Psoas muscle (tissue), 8 donors: ENCODE measurements around the gene CRTAP. TPM values are rescaled to one million over a fixed set of nuclear protein-coding genes. Genes with fewer than 3 reads are reported as not detected.

ENCODE experiments used
- ATAC-seq, 4 donors: fragments of 200-7000 bp; cut with Tn5 transposase; one replicate each; pipeline ENCODE4 v1.9.1; 2020; ENCODE audit warnings: moderate library complexity in 3 of 4, mild to moderate bottlenecking in 2 of 4
- DNase-seq, 2 donors: peaks; one replicate each; pipeline ENCODE4 v3.0.0-alpha.2; 2020
- H3K27ac ChIP-seq: fragments of 200-600 bp; one replicate; pipeline ENCODE4 v1.8.0; 2022
- H3K27me3 ChIP-seq, 3 donors: fragments of 200-600 bp in 1 of 3; one replicate each; pipeline versions ENCODE4 v1.6.1 to v1.8.0; 2013 to 2022; ENCODE audit warnings: low read length in 2 of 3, mild to moderate bottlenecking in 2 of 3, moderate library complexity in 1 of 3; ENCODE audit not compliant: insufficient read depth in 3 of 3
- H3K36me3 ChIP-seq, 2 donors: fragments of 200-600 bp in 1 of 2; one replicate each; pipeline versions ENCODE4 v1.6.1 to v1.8.0; 2013 to 2022; ENCODE audit warnings: low read depth in 1 of 2, mild to moderate bottlenecking in 1 of 2, moderate library complexity in 1 of 2; ENCODE audit not compliant: insufficient read depth in 1 of 2
- H3K4me1 ChIP-seq: fragments of 200-600 bp; one replicate; pipeline ENCODE4 v1.8.0; 2022
- H3K4me3 ChIP-seq: fragments of 200-600 bp; one replicate; pipeline ENCODE4 v1.8.0; 2022; ENCODE audit warnings: mild to moderate bottlenecking
- H3K9me3 ChIP-seq: fragments of 200-600 bp; one replicate; pipeline ENCODE4 v1.8.0; 2022
- WGBS, 3 donors: extraction: QIAGEN DNeasy Blood & Tissue Kit; methylation state at CpG; one replicate each; pipeline versions ENCODE4 v1.1.6 to v1.1.7; 2013; 5-methylcytosine and 5-hydroxymethylcytosine counted together
- intact Hi-C, 2 donors: fragments of 100-400 bp; cut with DNase I; formaldehyde crosslinking; loops; one replicate each; pipeline versions ENCODE4 v1.11.0 to v1.14.2; 2022
- polyA plus RNA-seq, 3 donors: library from polyadenylated mRNA; stranded (reverse); fragments of 200-250 nt; gene quantifications; one replicate each; pipeline ENCODE4 v1.2.3, GENCODE V29; 2013
- total RNA-seq, 4 donors: library from RNA; stranded (reverse); fragmentation: NEBNext Ultra II Directional in 2 of 4; extraction: Animal tissue kit (Norgen Biotek cat#: 25700) in 2 of 4; gene quantifications; one replicate each; pipeline versions ENCODE4 v1.2.1 to v1.2.4, GENCODE V29; 2021 to 2023
- TF ChIP-seq, protein P1 (sequence below): fragments of 200-600 bp; IDR thresholded peaks from one replicate; pipeline ENCODE4 v1.8.0; 2022; ENCODE audit warnings: antibody characterized with exemption
- donor health status: healthy with polysubstance abuse.
- donor health status: DM: no; HTN: no; CAD: no; lungs with moderate emphysema.
- donor health status: Bipolar disorder and iron deficiency.
- donor health status: healthy.
- donor health status: DM: yes; HTN: yes; CAD: no.
- donor health status: DM: no; HTN: no; CAD: no.
- donor health status: DM: no; HTN: no; CAD: no.
- donor health status: DM: yes; HTN: yes; CAD: no.

CRTAP gene
- total and polyA plus RNA-seq, 7 donors = 24.9 to 80.8 (median 56.3) TPM

DNA sequence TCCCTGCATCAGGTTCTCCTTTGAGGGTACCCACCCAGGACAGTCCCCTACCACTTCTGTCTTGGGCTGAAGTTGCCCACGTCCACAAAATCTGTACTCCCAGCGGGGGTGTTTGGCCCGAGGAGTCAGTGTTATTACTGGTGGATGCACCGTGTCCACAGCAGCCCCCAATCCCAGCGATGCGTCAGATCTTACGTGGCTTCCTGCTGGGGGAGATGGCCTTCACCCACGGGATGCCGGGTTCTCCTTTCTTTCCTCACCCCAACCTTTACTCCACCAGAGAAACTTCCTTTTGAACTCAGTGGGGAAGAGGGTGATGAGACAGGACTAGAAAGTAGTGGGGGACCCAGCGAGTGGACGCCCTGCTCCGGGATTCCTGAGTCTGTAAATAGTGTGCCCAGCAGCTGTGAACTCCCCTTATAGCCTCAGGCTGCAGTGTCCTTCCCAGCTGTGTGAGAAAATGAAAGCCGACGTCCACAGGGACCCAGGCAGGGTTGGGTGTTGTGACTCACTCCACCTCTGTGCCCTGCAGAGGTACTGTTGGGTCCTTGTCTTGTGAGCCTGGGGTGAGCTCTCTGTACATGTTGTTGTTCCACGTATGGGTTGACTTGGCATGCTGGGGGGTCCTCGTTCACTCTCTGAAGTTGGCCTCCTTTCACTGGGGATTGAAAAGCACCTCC lies 31.5 kb downstream of the CRTAP start:
- H3K9me3 ChIP-seq = no peaks in the 10 kb centered on the region
- TF ChIP-seq, protein P1, sequence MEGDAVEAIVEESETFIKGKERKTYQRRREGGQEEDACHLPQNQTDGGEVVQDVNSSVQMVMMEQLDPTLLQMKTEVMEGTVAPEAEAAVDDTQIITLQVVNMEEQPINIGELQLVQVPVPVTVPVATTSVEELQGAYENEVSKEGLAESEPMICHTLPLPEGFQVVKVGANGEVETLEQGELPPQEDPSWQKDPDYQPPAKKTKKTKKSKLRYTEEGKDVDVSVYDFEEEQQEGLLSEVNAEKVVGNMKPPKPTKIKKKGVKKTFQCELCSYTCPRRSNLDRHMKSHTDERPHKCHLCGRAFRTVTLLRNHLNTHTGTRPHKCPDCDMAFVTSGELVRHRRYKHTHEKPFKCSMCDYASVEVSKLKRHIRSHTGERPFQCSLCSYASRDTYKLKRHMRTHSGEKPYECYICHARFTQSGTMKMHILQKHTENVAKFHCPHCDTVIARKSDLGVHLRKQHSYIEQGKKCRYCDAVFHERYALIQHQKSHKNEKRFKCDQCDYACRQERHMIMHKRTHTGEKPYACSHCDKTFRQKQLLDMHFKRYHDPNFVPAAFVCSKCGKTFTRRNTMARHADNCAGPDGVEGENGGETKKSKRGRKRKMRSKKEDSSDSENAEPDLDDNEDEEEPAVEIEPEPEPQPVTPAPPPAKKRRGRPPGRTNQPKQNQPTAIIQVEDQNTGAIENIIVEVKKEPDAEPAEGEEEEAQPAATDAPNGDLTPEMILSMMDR = no peak
- no peak overlapping the region for H3K4me3 ChIP-seq
- no peak for DNase-seq
- 90 to 97% (median 92%) methylated on average over 16 of the region's 16 CpGs for WGBS, 3 donors
- H3K27ac ChIP-seq = no peak overlapping the region
- H3K4me1 ChIP-seq = peaks cover 7% of the 10 kb centered on the region
- intact Hi-C loops = no loop called here
- peaks cover 0 to 32% of the 10 kb centered on the region in 2 donors for H3K36me3 ChIP-seq
- no peaks in the 10 kb centered on the region for H3K27me3 ChIP-seq
- no peak for ATAC-seq

DNA sequence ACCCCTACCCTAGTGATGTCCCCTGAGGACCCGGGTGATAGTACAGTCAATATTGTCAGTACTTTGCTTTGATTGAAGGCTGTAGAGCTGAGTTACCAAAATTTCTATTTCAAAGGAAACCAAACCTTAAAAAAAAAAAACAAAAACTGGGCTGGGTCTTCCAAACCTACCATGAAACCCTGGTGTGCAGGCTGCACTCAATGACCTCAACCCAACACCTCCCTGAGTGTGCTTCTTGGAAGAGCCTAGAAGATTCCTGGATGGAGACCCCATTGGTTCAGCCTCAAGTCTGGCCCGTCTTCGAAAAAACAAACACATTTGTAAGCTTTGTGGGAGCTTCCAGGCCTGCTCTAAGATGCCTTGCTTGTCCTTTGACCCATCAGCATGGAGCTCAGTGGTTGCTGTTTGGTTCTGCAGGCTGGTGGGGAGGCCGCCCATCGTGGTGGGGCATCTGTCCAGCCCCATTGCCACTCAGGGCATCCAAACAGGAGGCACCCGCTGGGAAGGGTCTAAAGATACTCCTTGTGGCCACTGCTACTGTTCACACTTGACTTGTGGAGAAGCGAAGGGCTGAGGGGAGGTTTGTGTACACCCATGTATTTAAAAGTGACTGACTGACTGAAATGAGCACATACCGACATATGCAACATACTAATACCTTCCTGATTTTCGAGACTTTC lies 32.2 kb downstream of the CRTAP start:
- H3K27ac ChIP-seq = no peak overlapping the region
- TF ChIP-seq, protein P1 = no peak
- DNase-seq (no peak), ATAC-seq (peak in 1 of 4 donors; percentile 12)
- WGBS, 3 donors = 71 to 87% (median 73%) methylated on average over 9 of the region's 9 CpGs
- H3K4me3 ChIP-seq = no peak overlapping the region
- intact Hi-C loops = no loop called here
- H3K4me1 ChIP-seq = peaks cover 7% of the 10 kb centered on the region
- H3K36me3 ChIP-seq = peaks cover 0 to 25% of the 10 kb centered on the region in 2 donors
- H3K9me3 ChIP-seq = no peaks in the 10 kb centered on the region
- no peaks in the 10 kb centered on the region for H3K27me3 ChIP-seq

DNA sequence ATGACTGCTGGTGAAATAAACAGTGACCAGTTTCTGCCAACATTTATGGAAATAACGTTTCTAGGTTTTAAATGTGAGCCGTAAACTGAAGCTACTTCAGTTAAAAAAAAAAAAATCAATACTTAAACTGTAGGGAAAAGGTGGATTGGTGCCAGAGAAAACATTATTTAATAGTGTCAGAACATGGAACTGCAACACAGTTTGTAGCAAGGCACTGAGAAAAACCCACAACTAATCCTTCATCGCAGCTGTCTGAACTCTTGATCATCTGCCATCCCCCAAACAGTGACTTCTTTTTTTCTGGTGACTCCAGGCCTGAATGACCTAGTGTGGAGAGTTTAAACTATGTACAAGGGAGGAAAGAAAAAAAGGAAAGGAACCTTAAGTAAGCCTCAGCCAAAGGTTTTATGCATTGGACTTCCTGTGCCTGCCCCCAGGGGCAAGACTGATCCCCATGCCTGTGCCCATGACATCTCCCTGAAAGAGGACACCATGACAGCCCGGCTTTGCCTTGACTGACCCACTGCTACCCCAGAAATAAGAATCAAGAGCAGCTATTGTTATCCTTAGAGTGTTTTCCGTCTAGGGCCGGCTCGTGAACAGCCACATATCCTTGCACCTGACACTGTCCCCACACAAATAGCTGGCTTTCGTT lies 33.1 kb downstream of the CRTAP start:
- no peaks in the 10 kb centered on the region for H3K9me3 ChIP-seq
- H3K4me3 ChIP-seq = no peak overlapping the region
- no peak overlapping the region for H3K27ac ChIP-seq
- DNase-seq (no peak), ATAC-seq (peak; percentile 51 to 70 (median 51))
- H3K4me1 ChIP-seq = peaks cover 7% of the 10 kb centered on the region
- no peaks in the 10 kb centered on the region for H3K27me3 ChIP-seq
- intact Hi-C loops = no loop called here
- WGBS, 3 donors = 21 to 32% (median 26%) methylated on average over 8 of the region's 8 CpGs
- peaks cover 0 to 17% of the 10 kb centered on the region in 2 donors for H3K36me3 ChIP-seq
- TF ChIP-seq, protein P1 = no peak

DNA sequence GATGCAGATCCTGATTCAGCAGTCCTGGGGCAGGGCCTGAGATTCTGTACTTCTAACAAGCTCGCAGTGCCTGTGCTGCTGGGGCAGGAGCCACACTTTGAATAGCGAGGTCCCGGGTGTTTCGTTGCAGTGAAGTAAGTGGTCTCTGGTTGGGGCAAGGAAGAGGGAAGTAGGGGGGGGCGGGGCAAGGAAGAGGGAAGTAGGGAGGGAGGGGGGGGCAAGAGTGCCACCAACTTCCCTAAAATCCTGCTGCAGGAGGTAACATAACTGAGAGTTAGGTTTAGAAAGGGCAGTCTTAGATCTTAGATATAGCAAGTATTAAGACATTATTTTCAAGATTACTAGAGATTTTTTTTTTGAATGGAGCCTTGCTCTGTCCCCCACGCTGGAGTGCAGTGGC lies 35.5 kb downstream of the CRTAP start:
- Histone ChIP-seq H3K9me3 (no peaks in the 10 kb centered on the region), H3K4me3 (no peak overlapping the region), H3K27ac (no peak overlapping the region), H3K27me3 (no peaks in the 10 kb centered on the region), H3K36me3 (no peaks in the 10 kb centered on the region), H3K4me1 (peaks cover 7% of the 10 kb centered on the region)
- WGBS, 3 donors = 84 to 93% (median 87%) methylated on average over 5 to 6 of the region's 6 CpGs
- DNase-seq (no peak), ATAC-seq (no peak)
- intact Hi-C loops = no loop called here
- TF ChIP-seq, protein P1 = no peak
